Neural crest cell (in vitro differentiated cells): ENCODE results near the gene TRMT61B. TPM values are rescaled to one million over a fixed set of nuclear protein-coding genes. Genes with fewer than 3 reads are reported as not detected.

Experiments
- DNase-seq: peaks from one replicate; pipeline ENCODE4 v3.0.0; 2021; ENCODE audit warnings: low read depth, mixed read lengths, low spot score
- H3K27ac Mint-ChIP-seq: one replicate; pipeline ENCODE4 v1.8.0; 2021; ENCODE audit warnings: mild to moderate bottlenecking, mixed read lengths; ENCODE audit not compliant: unreplicated experiment
- H3K27me3 Mint-ChIP-seq: 2 replicates; pipeline ENCODE4 v1.8.0; 2021; ENCODE audit warnings: low read depth, mild to moderate bottlenecking, mixed read lengths
- H3K36me3 Mint-ChIP-seq: 2 replicates; pipeline ENCODE4 v1.8.0; 2021; ENCODE audit warnings: low read depth, mild to moderate bottlenecking, mixed read lengths
- H3K4me1 Mint-ChIP-seq: 2 replicates; pipeline ENCODE4 v1.8.0; 2021; ENCODE audit warnings: mixed read lengths
- H3K4me3 Mint-ChIP-seq: one replicate; pipeline ENCODE4 v1.8.0; 2021; ENCODE audit warnings: mild to moderate bottlenecking, mixed read lengths
- H3K9me3 Mint-ChIP-seq: 2 replicates; pipeline ENCODE4 v1.8.0; 2021; ENCODE audit warnings: mixed read lengths
- CTCF ChIP-seq: fragments of 200-600 bp; sonication (generic); conservative IDR thresholded peaks from 2 replicates; pipeline ENCODE4 v1.5.0; 2021; ENCODE audit warnings: antibody characterized with exemption, mild to moderate bottlenecking
- total RNA-seq: library from RNA; stranded (reverse); gene quantifications from 2 replicates; pipeline ENCODE4 v1.2.1, GENCODE V29; 2021

The TRMT61B gene
- total RNA-seq, 1 donor from 2014 or later, result 21.8 TPM

GRCh38 chr2:28894470-28895188 is 24.5 kb upstream of the TRMT61B start, which contains the start of gene WDR43:
WDR43 (plus strand) TSS chr2:28894667; CDS start chr2:28894699, 32 bp downstream.
- no peak for TF ChIP-seq CTCF
- DNase-seq, result peak; percentile 94
- Mint-ChIP-seq H3K27me3 (peaks cover 11% of the 10 kb centered on the region), H3K9me3 (no peaks in the 10 kb centered on the region), H3K4me3 (peak within 1 kb of the TSS; percentile 98), H3K36me3 (no peaks in the 10 kb centered on the region), H3K27ac (peak within 1 kb of the TSS; percentile 98), H3K4me1 (peaks cover 38% of the 10 kb centered on the region)

GRCh38 chr2:28893488-28893887 is 23.4 kb upstream of the TRMT61B start:
- Mint-ChIP-seq H3K36me3 (no peaks in the 10 kb centered on the region), H3K9me3 (no peaks in the 10 kb centered on the region), H3K27me3 (peaks cover 17% of the 10 kb centered on the region), H3K4me1 (peaks cover 32% of the 10 kb centered on the region), H3K4me3 (peak overlapping the region; percentile 78), H3K27ac (no peak overlapping the region)
- no peak for DNase-seq
- no peak for TF ChIP-seq CTCF

GRCh38 chr2:28880193-28880592 is 10.1 kb upstream of the TRMT61B start:
- TF ChIP-seq CTCF, result no peak
- H3K27me3 Mint-ChIP-seq, result peaks cover 61% of the 10 kb centered on the region
- H3K4me1 Mint-ChIP-seq, result no peaks in the 10 kb centered on the region
- no peak overlapping the region for H3K4me3 Mint-ChIP-seq
- no peaks in the 10 kb centered on the region for H3K36me3 Mint-ChIP-seq
- DNase-seq, result no peak
- no peak overlapping the region for H3K27ac Mint-ChIP-seq
- no peaks in the 10 kb centered on the region for H3K9me3 Mint-ChIP-seq

GRCh38 chr2:28871620-28872019 is 1.5 kb upstream of the TRMT61B start:
- Mint-ChIP-seq H3K27ac (no peak overlapping the region), H3K4me1 (peaks cover 30% of the 10 kb centered on the region), H3K27me3 (peaks cover 51% of the 10 kb centered on the region), H3K9me3 (no peaks in the 10 kb centered on the region), H3K36me3 (no peaks in the 10 kb centered on the region), H3K4me3 (peak overlapping the region; percentile 98)
- no peak for TF ChIP-seq CTCF
- DNase-seq, result no peak

DNA sequence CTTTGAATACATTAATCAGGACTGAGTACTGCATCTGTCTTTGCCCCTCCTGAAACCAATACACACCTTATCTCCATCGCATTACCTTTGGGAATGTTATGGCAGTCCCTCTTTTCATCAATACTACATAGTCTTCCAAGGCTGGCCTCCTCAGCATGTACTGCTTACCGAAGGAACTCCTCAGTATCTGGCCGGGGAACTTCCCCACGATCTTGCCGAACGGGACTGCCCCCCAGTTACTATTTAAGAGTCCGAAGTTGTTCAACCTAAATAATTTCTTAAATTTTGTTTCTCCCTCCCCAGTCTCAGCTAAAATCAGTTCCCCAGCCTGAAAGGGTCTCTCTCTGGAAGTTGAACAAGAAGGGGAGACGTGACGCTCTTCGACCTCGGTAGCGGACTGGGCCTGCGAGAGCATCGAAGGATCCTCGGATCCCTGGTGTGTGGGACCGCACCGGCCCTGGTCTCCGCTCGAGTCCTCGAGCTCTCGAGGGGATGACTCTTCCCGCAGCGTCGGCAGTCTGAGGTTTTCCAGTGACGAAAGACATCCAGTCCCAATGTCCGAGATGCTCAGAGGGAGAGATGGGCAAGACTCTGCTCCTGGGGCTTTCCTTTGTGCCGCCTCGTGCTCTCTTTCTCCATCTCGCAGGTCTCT is 489 bp downstream of the TRMT61B start:
- Mint-ChIP-seq H3K9me3 (no peaks in the 10 kb centered on the region), H3K36me3 (no peaks in the 10 kb centered on the region), H3K4me1 (peaks cover 30% of the 10 kb centered on the region), H3K27me3 (peaks cover 31% of the 10 kb centered on the region), H3K4me3 (peak overlapping the region; percentile 98), H3K27ac (peak overlapping the region; percentile 97)
- TF ChIP-seq CTCF, result no peak
- DNase-seq, result no peak
